Neural cell (in vitro differentiated cells): ENCODE data around the gene METTL26. TPM values are rescaled to one million over a fixed set of nuclear protein-coding genes. Genes with fewer than 3 reads are reported as not detected.

Source experiments
- H2AFZ ChIP-seq: fragments of 200-600, 300-800 bp; sonication (generic), shearing (Covaris generic); 2 replicates; pipeline ENCODE4 v1.6.0; 2014; ENCODE audit warnings: low read depth, mild to moderate bottlenecking, antibody characterized with exemption, low read length, moderate library complexity
- H3F3A ChIP-seq: fragments of 200-600 bp; shearing (Covaris generic); 2 replicates; pipeline ENCODE4 v1.6.1; 2016; ENCODE audit warnings: mild to moderate bottlenecking, moderate library complexity, mixed read lengths, antibody characterized with exemption, low read length; ENCODE audit not compliant: insufficient read depth, poor library complexity, severe bottlenecking
- H3K27ac ChIP-seq: fragments of 200-600, 300-800 bp; sonication (generic), shearing (Covaris generic); 2 replicates; pipeline ENCODE4 v1.5.1; 2014; ENCODE audit warnings: mild to moderate bottlenecking, low read length, moderate library complexity
- H3K27me3 ChIP-seq: fragments of 300-800, 200-600 bp; sonication (generic), shearing (Covaris generic); 2 replicates; pipeline ENCODE4 v1.6.0; 2014; ENCODE audit warnings: mild to moderate bottlenecking, low read depth, low read length, moderate library complexity; ENCODE audit not compliant: insufficient read depth
- H3K36me3 ChIP-seq: fragments of 300-800, 200-600 bp; sonication (generic), shearing (Covaris generic); 2 replicates; pipeline ENCODE4 v1.5.1; 2014; ENCODE audit warnings: mild to moderate bottlenecking, antibody characterized with exemption, low read length, moderate library complexity; ENCODE audit not compliant: insufficient read depth
- H3K4me2 ChIP-seq: fragments of 300-800, 200-600 bp; sonication (generic), shearing (Covaris generic); 2 replicates; pipeline ENCODE4 v1.6.0; 2014; ENCODE audit warnings: mild to moderate bottlenecking, low read length
- H3K4me3 ChIP-seq: fragments of 300-800, 200-600 bp; sonication (generic), shearing (Covaris generic); 2 replicates; pipeline ENCODE4 v1.5.1; 2014; ENCODE audit warnings: mild to moderate bottlenecking, low read length, moderate library complexity
- H3K79me2 ChIP-seq: fragments of 200-600 bp; shearing (Covaris generic); replicated peaks from 2 replicates; pipeline ENCODE4 v1.6.0; 2014; ENCODE audit warnings: mild to moderate bottlenecking, low read length, moderate library complexity; ENCODE audit not compliant: insufficient read depth
- H3K9ac ChIP-seq: fragments of 300-800, 200-600 bp; sonication (generic), shearing (Covaris generic); 2 replicates; pipeline ENCODE4 v1.6.1; 2016; ENCODE audit warnings: mild to moderate bottlenecking, low read length, mixed read lengths
- H3K9me2 ChIP-seq: fragments of 200-600 bp; shearing (Covaris generic); 2 replicates; pipeline ENCODE4 v1.6.1; 2016; ENCODE audit warnings: mild to moderate bottlenecking, low read length, mixed read lengths; ENCODE audit not compliant: insufficient read depth
- H3K9me3 ChIP-seq: fragments of 200-600, 300-800 bp; sonication (generic), shearing (Covaris generic); 2 replicates; pipeline ENCODE4 v1.6.1; 2016; ENCODE audit warnings: mild to moderate bottlenecking, mixed run types, low read length, moderate library complexity, mixed read lengths
- H4K20me1 ChIP-seq: fragments of 200-600 bp; shearing (Covaris generic); 2 replicates; pipeline ENCODE4 v1.6.1; 2016; ENCODE audit warnings: mild to moderate bottlenecking, mixed run types; ENCODE audit not compliant: insufficient read depth
- EP300 ChIP-seq: fragments of 450-650 bp; conservative IDR thresholded peaks from 2 replicates; pipeline ENCODE4 v1.6.1; 2014; ENCODE audit warnings: antibody characterized with exemption, mild to moderate bottlenecking, moderate library complexity; ENCODE audit not compliant: poor library complexity, severe bottlenecking
- EZH2 ChIP-seq: fragments of 200-600, 300-800 bp; shearing (Covaris generic), sonication (generic); IDR thresholded peaks from 2 replicates; pipeline ENCODE4 v1.6.1; 2014; ENCODE audit warnings: antibody characterized with exemption, low read length, borderline replicate concordance, mild to moderate bottlenecking; ENCODE audit not compliant: insufficient read depth, poor library complexity, severe bottlenecking
- MXI1 ChIP-seq: fragments of 450-650 bp; conservative IDR thresholded peaks from 2 replicates; pipeline ENCODE4 v1.6.1; 2014; ENCODE audit warnings: antibody characterized with exemption, mild to moderate bottlenecking; ENCODE audit not compliant: poor library complexity, severe bottlenecking
- POLR2AphosphoS5 ChIP-seq: IDR thresholded peaks from 2 replicates; pipeline ENCODE4 v1.6.1; 2012
- RAD21 ChIP-seq: fragments of 450-650 bp; conservative IDR thresholded peaks from 2 replicates; pipeline ENCODE4 v1.6.1; 2014; ENCODE audit warnings: antibody characterized with exemption, mild to moderate bottlenecking, moderate library complexity
- SMC3 ChIP-seq: fragments of 450-650 bp; conservative IDR thresholded peaks from 2 replicates; pipeline ENCODE4 v1.6.1; 2014; ENCODE audit warnings: antibody characterized with exemption, mild to moderate bottlenecking, moderate library complexity; ENCODE audit not compliant: poor library complexity
- TAF1 ChIP-seq: IDR thresholded peaks from 2 replicates; pipeline ENCODE4 v1.6.1; 2012; ENCODE audit warnings: low read depth
- polyA plus RNA-seq: library from polyadenylated mRNA; depleted of rRNA; stranded (reverse); fragments of >200 nt; gene quantifications from 2 replicates; pipeline ENCODE4 v1.2.3, GENCODE V29; 2014
- TF ChIP-seq, protein P1 (sequence below): fragments of 450-650 bp; IDR thresholded peaks from 2 replicates; pipeline ENCODE4 v1.5.1; 2014; ENCODE audit warnings: antibody characterized with exemption, mild to moderate bottlenecking, moderate library complexity; ENCODE audit not compliant: poor library complexity, severe bottlenecking
- TF ChIP-seq, protein P2 (sequence below): IDR thresholded peaks from 2 replicates; pipeline ENCODE4 v1.6.1; 2012; ENCODE audit warnings: borderline replicate concordance

METTL26 gene
- polyA plus RNA-seq, 1 donor from 2014 or later = 127 TPM

DNA sequence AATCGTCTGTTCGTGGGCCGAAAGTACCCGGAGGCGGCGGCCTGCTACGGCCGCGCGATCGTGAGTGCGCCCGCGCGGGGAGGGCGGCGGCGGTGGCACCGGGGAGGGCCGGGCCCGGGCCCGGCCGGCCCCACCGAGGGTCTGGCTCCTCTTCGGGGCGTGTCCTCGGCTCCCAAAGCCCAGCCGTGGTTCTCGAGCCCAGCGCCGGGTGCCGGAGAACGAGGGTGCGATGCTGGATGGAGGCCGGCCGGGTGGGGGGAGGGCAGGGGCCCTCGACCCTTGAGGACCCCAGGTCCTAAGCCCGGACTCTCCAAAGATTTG is 44.5 kb upstream of the METTL26 start:
- Histone ChIP-seq H3K79me2 (peaks cover 20% of the 10 kb centered on the region), H3K27me3 (no peaks in the 10 kb centered on the region), H3K9me2 (no peaks in the 10 kb centered on the region), H3K9ac (peak overlapping the region; percentile 74), H3K27ac (no peak overlapping the region), H2AFZ (no peak overlapping the region), H3K36me3 (no peaks in the 10 kb centered on the region), H3K4me3 (peak overlapping the region; percentile 70), H3K9me3 (no peaks in the 10 kb centered on the region), H3K4me2 (peak overlapping the region; percentile 93), H3F3A (no peaks in the 10 kb centered on the region), H4K20me1 (peaks cover 6% of the 10 kb centered on the region)
- TF ChIP-seq RAD21 (no peak), TAF1 (no peak), EZH2 (no peak), EP300 (no peak), MXI1 (no peak), SMC3 (no peak), POLR2AphosphoS5 (no peak)
- TF ChIP-seq, protein P1, sequence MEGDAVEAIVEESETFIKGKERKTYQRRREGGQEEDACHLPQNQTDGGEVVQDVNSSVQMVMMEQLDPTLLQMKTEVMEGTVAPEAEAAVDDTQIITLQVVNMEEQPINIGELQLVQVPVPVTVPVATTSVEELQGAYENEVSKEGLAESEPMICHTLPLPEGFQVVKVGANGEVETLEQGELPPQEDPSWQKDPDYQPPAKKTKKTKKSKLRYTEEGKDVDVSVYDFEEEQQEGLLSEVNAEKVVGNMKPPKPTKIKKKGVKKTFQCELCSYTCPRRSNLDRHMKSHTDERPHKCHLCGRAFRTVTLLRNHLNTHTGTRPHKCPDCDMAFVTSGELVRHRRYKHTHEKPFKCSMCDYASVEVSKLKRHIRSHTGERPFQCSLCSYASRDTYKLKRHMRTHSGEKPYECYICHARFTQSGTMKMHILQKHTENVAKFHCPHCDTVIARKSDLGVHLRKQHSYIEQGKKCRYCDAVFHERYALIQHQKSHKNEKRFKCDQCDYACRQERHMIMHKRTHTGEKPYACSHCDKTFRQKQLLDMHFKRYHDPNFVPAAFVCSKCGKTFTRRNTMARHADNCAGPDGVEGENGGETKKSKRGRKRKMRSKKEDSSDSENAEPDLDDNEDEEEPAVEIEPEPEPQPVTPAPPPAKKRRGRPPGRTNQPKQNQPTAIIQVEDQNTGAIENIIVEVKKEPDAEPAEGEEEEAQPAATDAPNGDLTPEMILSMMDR = no peak
- TF ChIP-seq, protein P2, sequence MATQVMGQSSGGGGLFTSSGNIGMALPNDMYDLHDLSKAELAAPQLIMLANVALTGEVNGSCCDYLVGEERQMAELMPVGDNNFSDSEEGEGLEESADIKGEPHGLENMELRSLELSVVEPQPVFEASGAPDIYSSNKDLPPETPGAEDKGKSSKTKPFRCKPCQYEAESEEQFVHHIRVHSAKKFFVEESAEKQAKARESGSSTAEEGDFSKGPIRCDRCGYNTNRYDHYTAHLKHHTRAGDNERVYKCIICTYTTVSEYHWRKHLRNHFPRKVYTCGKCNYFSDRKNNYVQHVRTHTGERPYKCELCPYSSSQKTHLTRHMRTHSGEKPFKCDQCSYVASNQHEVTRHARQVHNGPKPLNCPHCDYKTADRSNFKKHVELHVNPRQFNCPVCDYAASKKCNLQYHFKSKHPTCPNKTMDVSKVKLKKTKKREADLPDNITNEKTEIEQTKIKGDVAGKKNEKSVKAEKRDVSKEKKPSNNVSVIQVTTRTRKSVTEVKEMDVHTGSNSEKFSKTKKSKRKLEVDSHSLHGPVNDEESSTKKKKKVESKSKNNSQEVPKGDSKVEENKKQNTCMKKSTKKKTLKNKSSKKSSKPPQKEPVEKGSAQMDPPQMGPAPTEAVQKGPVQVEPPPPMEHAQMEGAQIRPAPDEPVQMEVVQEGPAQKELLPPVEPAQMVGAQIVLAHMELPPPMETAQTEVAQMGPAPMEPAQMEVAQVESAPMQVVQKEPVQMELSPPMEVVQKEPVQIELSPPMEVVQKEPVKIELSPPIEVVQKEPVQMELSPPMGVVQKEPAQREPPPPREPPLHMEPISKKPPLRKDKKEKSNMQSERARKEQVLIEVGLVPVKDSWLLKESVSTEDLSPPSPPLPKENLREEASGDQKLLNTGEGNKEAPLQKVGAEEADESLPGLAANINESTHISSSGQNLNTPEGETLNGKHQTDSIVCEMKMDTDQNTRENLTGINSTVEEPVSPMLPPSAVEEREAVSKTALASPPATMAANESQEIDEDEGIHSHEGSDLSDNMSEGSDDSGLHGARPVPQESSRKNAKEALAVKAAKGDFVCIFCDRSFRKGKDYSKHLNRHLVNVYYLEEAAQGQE = no peak

DNA sequence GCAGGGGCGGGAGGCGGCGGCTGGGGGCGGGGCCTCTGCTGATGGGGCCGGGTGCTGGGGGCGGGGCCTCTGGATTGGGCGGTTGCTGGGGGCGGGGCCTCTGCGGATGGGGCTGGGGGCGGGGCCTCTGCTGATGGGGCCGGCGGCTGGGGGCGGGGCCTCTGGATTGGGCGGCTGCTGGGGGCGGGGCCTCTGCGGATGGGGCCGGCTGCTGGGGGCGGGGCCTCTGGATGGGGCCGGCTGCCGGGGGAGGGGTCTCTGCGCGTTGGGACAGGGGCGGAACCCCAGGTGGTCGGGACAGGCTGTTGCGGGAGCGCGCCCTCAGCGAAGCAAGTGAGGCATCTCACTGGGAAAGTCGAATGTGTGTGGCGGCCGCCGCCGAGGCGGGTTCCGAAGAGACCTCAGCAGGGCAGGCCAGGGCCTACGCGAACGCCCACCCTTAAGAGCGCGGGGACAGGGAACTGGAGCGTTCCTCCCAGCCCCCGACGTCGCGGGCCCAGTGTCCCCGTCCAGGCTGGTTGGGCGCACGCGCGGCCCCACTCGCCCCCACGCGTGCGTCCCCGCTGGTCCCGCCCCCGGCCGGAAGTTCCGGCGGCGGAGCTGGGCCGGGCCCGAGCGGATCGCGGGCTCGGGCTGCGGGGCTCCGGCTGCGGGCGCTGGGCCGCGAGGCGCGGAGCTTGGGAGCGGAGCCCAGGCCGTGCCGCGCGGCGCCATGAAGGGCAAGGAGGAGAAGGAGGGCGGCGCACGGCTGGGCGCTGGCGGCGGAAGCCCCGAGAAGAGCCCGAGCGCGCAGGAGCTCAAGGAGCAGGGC is 43.9 kb upstream of the METTL26 start, which contains the start of gene STUB1:
TSS of gene STUB1 (plus strand) at position 597 of the 811 bp plus-strand sequence. CDS start at position 713, 116 bp downstream.
- Histone ChIP-seq H3K4me3 (peak within 1 kb of the TSS; percentile 70), H3K36me3 (no peaks in the 10 kb centered on the region), H3K4me2 (peak within 1 kb of the TSS; percentile 93), H3F3A (no peaks in the 10 kb centered on the region), H3K27me3 (peaks cover 3% of the 10 kb centered on the region), H3K9me3 (no peaks in the 10 kb centered on the region), H2AFZ (no peak within 1 kb of the TSS), H3K79me2 (peaks cover 20% of the 10 kb centered on the region), H3K9me2 (no peaks in the 10 kb centered on the region), H3K27ac (peak within 1 kb of the TSS; percentile 56), H4K20me1 (peaks cover 6% of the 10 kb centered on the region), H3K9ac (peak within 1 kb of the TSS; percentile 74)
- peak; percentile 59 for TF ChIP-seq POLR2AphosphoS5
- no peak for TF ChIP-seq TAF1
- peak; percentile 33 for TF ChIP-seq EP300
- peak; percentile 22 for TF ChIP-seq RAD21
- TF ChIP-seq, protein P2 = no peak
- TF ChIP-seq MXI1 = peak; percentile 83
- no peak for TF ChIP-seq SMC3
